IPS-15b (cell line): ENCODE results near the gene NIM1K.
"Not testable (repeated sequence)": the region's sequence is repeated elsewhere in the genome, so short reads cannot be mapped to it uniquely, and the experiment has no call there.

Source experiments
- H3K27me3 ChIP-seq: one replicate; pipeline ENCODE4 v1.6.1; 2013; ENCODE audit warnings: low read length; ENCODE audit not compliant: control insufficient read depth, insufficient read depth
- H3K36me3 ChIP-seq: one replicate; pipeline ENCODE4 v1.6.1; 2013; ENCODE audit warnings: low read length; ENCODE audit not compliant: control insufficient read depth, insufficient read depth
- H3K4me1 ChIP-seq: one replicate; pipeline ENCODE4 v1.6.1; 2013; ENCODE audit warnings: mild to moderate bottlenecking, low read length; ENCODE audit not compliant: control insufficient read depth, insufficient read depth
- H3K4me3 ChIP-seq: one replicate; pipeline ENCODE4 v1.5.1; 2013; ENCODE audit warnings: low read depth, low read length
- H3K9ac ChIP-seq: one replicate; pipeline ENCODE4 v1.6.1; 2013; ENCODE audit warnings: low read depth, mild to moderate bottlenecking, low read length
- H3K9me3 ChIP-seq: one replicate; pipeline ENCODE4 v1.6.1; 2013; ENCODE audit warnings: mild to moderate bottlenecking, low read length; ENCODE audit not compliant: control insufficient read depth, insufficient read depth

The NIM1K gene

DNA sequence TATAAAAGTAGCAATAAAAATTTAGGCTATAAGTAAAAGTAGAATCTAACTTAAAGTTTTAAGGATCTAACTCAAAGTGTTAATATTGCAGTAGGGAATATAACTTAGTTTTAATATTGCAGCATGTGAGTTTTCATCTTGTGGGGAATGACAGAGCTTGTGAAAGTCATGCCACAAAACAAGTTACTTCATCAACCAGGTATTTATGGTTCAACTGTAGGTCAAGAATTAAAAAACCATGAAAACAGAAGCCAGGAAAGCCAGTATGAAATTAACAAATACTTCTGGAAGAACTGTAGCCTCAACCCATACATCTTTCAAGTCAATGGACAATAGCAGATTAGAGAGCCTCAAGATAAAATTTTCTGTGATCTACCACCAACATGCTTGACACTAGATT, 102.2 kb downstream of the NIM1K start:
- peaks cover 20% of the 10 kb centered on the region for H3K36me3 ChIP-seq
- no peaks in the 10 kb centered on the region for H3K27me3 ChIP-seq
- no peaks in the 10 kb centered on the region for H3K4me1 ChIP-seq
- no peaks in the 10 kb centered on the region for H3K9me3 ChIP-seq
- H3K9ac ChIP-seq: no peak overlapping the region
- no peak overlapping the region for H3K4me3 ChIP-seq

DNA sequence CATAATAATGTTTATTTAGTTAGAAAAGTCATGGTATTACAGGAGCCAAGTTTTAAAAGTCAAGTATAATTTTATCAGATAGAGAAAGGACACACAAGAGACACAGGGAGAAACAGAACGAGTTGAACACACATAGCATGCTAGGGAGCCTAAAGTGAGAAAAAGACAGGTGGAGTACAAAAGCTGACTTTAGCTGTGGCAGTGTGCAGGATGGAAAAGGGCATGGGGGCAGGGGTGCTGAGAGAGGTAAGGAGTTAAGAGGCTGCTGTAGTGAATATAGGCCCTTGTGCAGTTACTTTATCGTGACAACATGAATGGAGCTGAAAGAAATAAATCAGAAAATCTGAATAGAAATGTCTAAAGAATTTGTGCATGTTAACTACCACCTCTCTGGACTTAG, 103.2 kb downstream of the NIM1K start:
- peaks cover 20% of the 10 kb centered on the region for H3K36me3 ChIP-seq
- H3K4me1 ChIP-seq: no peaks in the 10 kb centered on the region
- H3K27me3 ChIP-seq: no peaks in the 10 kb centered on the region
- H3K9me3 ChIP-seq: no peaks in the 10 kb centered on the region
- H3K4me3 ChIP-seq: no peak overlapping the region
- no peak overlapping the region for H3K9ac ChIP-seq

- peaks cover 20% of the 10 kb centered on the region for H3K36me3 ChIP-seq
Measured at GRCh38 chr5:43296835-43297234, 104.8 kb downstream of the NIM1K start.

GRCh38 chr5:43298443-43298842, 106.4 kb downstream of the NIM1K start:
- Histone ChIP-seq H3K9me3 (no peaks in the 10 kb centered on the region), H3K4me3 (no peak overlapping the region), H3K36me3 (peaks cover 20% of the 10 kb centered on the region), H3K27me3 (no peaks in the 10 kb centered on the region), H3K4me1 (no peaks in the 10 kb centered on the region), H3K9ac (no peak overlapping the region)

More at GRCh38 chr5:43296835-43297234, 104.8 kb downstream of the NIM1K start:
- Histone ChIP-seq H3K9me3 (no peaks in the 10 kb centered on the region), H3K27me3 (no peaks in the 10 kb centered on the region), H3K9ac (no peak overlapping the region), H3K4me3 (no peak overlapping the region), H3K4me1 (no peaks in the 10 kb centered on the region)

DNA sequence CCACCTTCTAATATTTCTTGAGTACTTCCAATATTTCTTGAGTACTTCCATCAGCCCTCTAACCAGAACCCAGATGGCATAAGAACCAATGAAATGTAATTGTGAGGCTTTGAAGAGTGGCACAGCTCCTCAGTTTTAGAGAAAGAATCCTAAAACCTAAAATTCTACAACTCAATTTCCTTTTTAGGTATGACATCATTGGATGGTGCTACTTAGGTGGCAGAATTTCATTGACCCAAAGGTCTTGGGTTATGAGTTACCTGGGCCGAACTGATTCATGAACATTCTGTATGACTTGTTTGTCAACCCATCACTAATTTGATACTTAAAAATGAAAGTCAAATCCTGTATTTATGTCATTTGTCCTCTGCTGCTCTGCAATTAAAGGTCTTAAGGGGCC, 108.1 kb downstream of the NIM1K start:
- Histone ChIP-seq H3K4me1 (no peaks in the 10 kb centered on the region), H3K9ac (no peak overlapping the region), H3K27me3 (no peaks in the 10 kb centered on the region), H3K4me3 (no peak overlapping the region), H3K36me3 (peaks cover 14% of the 10 kb centered on the region), H3K9me3 (no peaks in the 10 kb centered on the region)

DNA sequence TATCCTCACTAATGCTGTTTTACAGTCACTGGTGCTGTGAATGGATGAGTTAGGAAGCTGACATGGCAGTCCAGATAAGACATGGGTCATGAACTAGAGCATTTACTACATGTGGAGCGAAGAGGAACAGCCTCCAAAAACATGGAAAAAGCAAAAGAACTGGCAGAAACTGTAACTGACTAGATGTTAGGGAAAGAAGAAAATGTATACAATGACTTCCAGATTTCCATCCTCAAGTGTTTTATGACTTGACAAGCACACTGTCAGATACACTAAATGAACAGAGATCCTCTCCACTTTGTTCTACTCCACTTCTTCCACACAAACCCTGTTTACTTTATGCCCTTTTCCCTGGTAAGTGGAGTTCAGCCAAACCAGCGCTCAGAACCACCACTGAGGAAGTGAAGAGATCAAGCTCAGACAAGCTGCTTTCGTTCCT, 109.6 kb downstream of the NIM1K start:
- peaks cover 8% of the 10 kb centered on the region for H3K36me3 ChIP-seq
- no peaks in the 10 kb centered on the region for H3K9me3 ChIP-seq
- no peak overlapping the region for H3K4me3 ChIP-seq
- H3K4me1 ChIP-seq: no peaks in the 10 kb centered on the region
- no peak overlapping the region for H3K9ac ChIP-seq
- no peaks in the 10 kb centered on the region for H3K27me3 ChIP-seq

GRCh38 chr5:43302481-43302880, 110.5 kb downstream of the NIM1K start:
- Histone ChIP-seq H3K27me3 (no peaks in the 10 kb centered on the region), H3K9me3 (no peaks in the 10 kb centered on the region), H3K36me3 (no peaks in the 10 kb centered on the region), H3K4me3 (no peak overlapping the region), H3K9ac (no peak overlapping the region), H3K4me1 (no peaks in the 10 kb centered on the region)

DNA sequence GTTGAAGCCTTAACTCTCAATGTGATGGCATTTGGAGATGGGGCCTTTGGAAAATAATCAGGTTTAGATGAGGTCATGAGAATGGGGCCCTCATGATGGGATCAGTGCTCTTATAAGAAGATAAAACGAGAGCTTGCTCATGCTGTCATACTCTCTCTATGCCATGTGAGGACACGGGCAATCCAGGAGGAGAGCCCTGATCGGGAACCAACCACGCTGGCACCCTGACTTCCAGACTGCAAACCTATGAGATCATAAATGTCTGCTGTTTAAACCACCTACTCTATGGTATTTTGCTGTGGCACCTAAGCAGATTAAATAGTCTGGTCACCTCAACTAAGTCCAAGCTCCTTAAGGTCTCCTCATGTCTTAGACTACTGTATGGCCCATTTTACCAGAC, 111.2 kb downstream of the NIM1K start:
- Histone ChIP-seq H3K9me3 (no peaks in the 10 kb centered on the region), H3K9ac (no peak overlapping the region), H3K4me3 (no peak overlapping the region), H3K36me3 (no peaks in the 10 kb centered on the region), H3K4me1 (no peaks in the 10 kb centered on the region), H3K27me3 (no peaks in the 10 kb centered on the region)

DNA sequence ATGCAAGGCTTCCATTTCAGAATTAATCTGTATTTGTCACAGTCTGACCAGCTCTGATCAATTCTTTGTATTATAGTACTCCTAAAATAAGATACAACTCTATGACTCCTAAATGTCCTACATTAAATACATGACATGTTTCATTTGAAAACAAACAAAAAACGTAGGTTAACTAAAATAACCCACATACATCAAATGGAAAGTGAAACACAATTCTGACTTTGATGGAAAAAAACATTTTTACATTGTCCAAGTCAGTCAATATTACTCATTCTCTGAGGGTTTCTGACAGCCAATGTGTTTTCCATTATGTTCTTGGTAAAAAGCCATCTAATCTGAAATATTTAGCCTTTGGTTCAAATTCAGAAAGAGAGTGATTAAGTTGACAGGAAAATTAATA, 112.5 kb downstream of the NIM1K start:
- no peak overlapping the region for H3K4me3 ChIP-seq
- H3K9ac ChIP-seq: no peak overlapping the region
- peaks cover 1% of the 10 kb centered on the region for H3K4me1 ChIP-seq
- H3K36me3 ChIP-seq: no peaks in the 10 kb centered on the region
- no peaks in the 10 kb centered on the region for H3K27me3 ChIP-seq
- H3K9me3 ChIP-seq: no peaks in the 10 kb centered on the region

DNA sequence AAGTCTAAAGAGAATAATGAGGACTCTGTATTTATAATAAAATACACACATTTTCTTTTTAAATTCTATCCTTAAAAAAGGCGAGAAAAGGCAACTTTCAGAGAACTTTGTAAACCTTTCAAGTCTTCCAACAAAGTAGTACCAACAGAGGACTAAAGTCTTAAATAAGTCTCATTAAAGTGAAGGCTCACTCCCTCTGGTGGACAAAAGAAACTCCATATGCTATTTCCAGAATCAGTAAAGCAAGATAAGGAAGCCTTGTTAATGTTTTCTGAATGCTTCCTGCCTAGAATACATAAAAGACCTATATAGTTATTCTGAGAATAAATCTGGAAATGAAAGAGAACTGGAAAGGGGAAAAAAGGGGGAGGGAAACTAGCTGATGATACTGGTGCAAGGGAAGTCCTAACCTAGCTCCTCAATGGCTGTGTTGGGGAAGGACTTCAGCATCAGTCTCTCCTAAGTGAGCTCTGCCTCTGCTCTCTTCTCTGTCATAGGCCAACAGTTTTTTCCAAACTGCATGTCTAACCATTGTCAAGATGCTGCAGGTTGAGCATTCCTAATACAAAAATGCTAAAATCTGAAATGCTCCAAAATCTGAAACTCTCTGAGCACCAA, 114.0 kb downstream of the NIM1K start:
- Histone ChIP-seq H3K9ac (no peak overlapping the region), H3K36me3 (no peaks in the 10 kb centered on the region), H3K9me3 (no peaks in the 10 kb centered on the region), H3K4me1 (peaks cover 4% of the 10 kb centered on the region), H3K27me3 (no peaks in the 10 kb centered on the region), H3K4me3 (no peak overlapping the region)

DNA sequence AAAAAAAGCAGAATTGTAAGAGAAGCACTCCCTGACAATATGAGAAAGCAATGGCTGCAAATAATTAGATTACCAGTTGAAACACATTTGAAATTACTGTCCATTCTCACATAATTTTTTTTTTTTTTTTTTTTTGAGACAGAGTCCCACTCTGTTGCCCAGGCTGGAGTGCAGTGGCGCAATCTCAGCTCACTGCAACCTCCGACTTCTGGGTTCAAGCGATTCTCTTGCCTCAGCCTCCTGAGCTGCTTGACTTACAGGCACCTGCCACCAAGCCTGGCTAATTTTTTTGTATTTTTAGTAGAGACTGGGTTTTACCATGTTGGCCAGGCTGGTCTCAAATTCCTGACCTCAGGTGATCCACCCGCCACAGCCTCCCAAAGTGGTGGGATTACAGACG, 114.9 kb downstream of the NIM1K start:
- not testable (repeated sequence) for H3K9me3 ChIP-seq, H3K9ac ChIP-seq, H3K36me3 ChIP-seq, H3K27me3 ChIP-seq, H3K4me3 ChIP-seq, H3K4me1 ChIP-seq

GRCh38 chr5:43309122-43309521, 117.1 kb downstream of the NIM1K start:
- Histone ChIP-seq H3K9ac (no peak overlapping the region), H3K4me3 (no peak overlapping the region), H3K9me3 (no peaks in the 10 kb centered on the region), H3K27me3 (no peaks in the 10 kb centered on the region), H3K4me1 (peaks cover 10% of the 10 kb centered on the region), H3K36me3 (no peaks in the 10 kb centered on the region)
